K562 (cell line): ENCODE measurements around the gene KAZN.

Experiments used
- HNRNPK ChIP-seq: fragments of 200-400 bp; formaldehyde crosslinking; IDR thresholded peaks from one replicate; pipeline ENCODE4 v1.6.1; 2018; ENCODE audit warnings: mild to moderate bottlenecking, low read depth, low read length; ENCODE audit not compliant: poor library complexity, severe bottlenecking
- MYBL2 ChIP-seq, 2 experiments: fragments of 450-650 bp in 1 of 2; sonication (generic) in 1 of 2; formaldehyde crosslinking in 1 of 2; IDR thresholded peaks; 2 replicates each; pipeline versions ENCODE4 v1.6.1 to v1.8.1; 2017 to 2022; ENCODE audit warnings: borderline replicate concordance in 1 of 2, inconsistent platforms in 1 of 2, low read depth in 1 of 2, mild to moderate bottlenecking in 1 of 2, missing genetic modification reagents in 1 of 2, moderate library complexity in 1 of 2
- POLR3A ChIP-seq: IDR thresholded peaks from 2 replicates; pipeline ENCODE4 v1.6.1; 2011; ENCODE audit warnings: borderline replicate concordance, mild to moderate bottlenecking, moderate library complexity; ENCODE audit not compliant: insufficient read length, insufficient read depth; ENCODE audit errors: extremely low read depth
- WHSC1 ChIP-seq: IDR thresholded peaks from one replicate; pipeline ENCODE4 v1.6.1; 2012; ENCODE audit warnings: low read length, control low read depth, inconsistent platforms
- ZKSCAN3 ChIP-seq: fragments of 250-450 bp; sonication (Bioruptor Pico); IDR thresholded peaks from 2 replicates; pipeline ENCODE4 v1.4.0; 2020

DNA sequence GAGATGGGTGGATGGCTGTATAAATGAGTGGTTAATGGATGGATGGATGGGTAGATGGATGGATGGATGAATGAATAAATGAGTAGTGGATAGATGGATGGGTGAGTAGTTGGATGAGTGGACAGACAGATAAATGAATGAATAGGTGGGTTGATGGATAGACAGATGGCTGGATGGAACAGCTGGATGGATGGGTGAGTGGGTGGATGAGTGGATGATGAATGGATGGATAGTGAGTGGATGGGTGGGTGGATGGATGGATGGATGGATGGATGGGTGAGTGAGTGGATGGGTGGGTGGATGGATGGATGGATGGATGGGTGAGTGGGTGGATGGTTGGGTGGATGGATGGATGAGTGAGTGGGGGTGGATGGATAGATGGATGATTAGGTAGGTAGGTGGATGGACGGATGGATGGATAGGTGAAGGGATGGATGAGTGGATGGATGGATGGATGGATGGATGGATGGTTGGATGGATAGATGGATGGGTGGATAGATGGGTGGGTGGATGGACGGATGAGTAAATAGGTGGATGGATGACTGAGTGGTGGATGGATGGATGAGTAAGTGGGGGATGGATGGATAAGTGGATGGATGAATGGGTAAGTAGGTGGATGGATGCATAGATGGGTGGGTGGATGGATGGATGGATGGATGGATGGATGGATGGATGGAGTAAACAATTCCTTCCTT lies 246.6 kb downstream of the KAZN start:
- no peak for TF ChIP-seq ZKSCAN3
- TF ChIP-seq WHSC1, result no peak
- TF ChIP-seq HNRNPK, result no peak
- TF ChIP-seq POLR3A, result no peak
- TF ChIP-seq MYBL2 (IDR thresholded peaks at IDR 0.05; ENCODE audit: low read depth), result no peak
- no peak for TF ChIP-seq MYBL2 (CRISPR knock-in tag; IDR thresholded peaks at IDR 0.05; ENCODE audit: borderline replicate concordance)
